Left hindlimb (tissue), 1 donor: ENCODE results near the gene WNK1.
"Not testable (repeated sequence)": the region's sequence is repeated elsewhere in the genome, so short reads cannot be mapped to it uniquely, and the experiment has no call there.

ENCODE experiments used
- DNase-seq: peaks from one replicate; pipeline ENCODE4 v3.0.0-alpha.2; 2018

WNK1 gene

DNA sequence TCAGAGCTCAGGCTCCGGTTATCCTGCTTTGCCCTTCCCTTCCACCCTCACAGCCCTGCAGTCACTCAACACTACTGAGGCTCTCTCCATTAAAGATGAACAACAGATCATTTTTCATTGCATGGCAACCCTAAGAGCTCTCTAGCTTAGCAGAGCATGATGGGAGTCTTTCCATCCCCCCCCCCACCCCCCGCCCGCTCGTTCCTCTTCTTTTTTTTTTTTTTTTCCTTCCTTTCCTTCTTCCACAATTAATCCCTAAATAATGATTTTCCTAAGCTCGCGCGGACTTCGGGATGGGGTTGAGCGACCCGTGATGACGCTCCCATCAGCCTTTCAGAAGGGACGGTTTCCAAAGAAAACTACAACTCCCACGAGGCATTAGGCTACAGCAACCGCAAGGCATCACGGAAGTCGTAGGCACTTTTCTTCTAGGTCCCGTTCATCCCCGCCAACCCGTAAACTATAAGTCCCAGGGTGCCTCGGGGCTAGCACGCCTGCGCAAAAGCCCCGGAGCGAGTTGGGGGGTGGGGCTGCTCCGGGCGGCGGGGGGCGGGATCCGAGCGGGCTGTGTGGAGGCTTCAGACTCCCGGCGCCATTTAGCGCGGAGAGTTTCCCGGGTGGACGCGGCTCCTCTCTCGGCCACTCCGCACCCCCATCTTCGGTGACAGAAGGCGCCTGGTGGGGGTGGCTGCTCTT lies at the start of gene WNK1:
TSS of gene WNK1 (plus strand) at position 581 of the 696 bp plus-strand sequence. CDS start 987 bp downstream, outside the sequence.
- peak; percentile 99 for DNase-seq

DNA sequence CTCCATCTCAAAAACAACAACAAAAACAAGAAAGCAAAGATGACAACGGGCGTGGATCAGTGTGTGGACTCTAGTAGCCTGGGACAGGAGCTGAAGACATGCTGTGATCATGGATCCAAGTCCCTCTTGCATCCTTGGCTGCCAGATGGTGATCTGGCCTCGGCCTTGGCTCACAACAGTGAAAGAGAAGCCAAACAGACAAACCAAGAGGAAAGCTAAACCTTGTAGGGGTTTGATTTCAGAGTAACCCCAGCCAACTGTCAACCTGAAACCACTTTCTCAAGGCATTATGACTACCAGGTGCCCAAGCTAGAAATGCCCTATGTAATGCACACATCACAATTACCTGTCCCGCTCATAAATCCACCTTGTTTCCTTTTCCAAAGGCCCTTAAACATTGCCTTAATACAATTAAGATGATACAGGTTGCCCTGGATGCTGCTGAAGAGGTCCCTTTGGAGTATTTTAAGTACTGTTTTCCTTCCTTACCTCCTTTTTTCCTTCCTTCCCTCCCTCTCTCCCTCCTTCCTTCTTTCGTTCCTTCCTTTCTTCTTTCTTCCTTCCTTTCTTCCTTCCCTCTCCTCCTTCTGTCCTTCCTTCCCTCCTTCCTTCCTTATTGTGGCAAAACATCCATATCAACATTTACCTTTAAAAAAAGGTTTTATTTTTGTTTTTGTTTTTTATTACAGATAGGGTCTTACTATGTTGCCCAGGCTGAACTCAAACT lies 47.7 kb upstream of the WNK1 start:
- DNase-seq = no peak

GRCh38 chr12:708084-708483 lies 44.3 kb upstream of the WNK1 start:
- not testable (repeated sequence) for DNase-seq

GRCh38 chr12:709455-710020 lies 42.8 kb upstream of the WNK1 start:
- no peak for DNase-seq

DNA sequence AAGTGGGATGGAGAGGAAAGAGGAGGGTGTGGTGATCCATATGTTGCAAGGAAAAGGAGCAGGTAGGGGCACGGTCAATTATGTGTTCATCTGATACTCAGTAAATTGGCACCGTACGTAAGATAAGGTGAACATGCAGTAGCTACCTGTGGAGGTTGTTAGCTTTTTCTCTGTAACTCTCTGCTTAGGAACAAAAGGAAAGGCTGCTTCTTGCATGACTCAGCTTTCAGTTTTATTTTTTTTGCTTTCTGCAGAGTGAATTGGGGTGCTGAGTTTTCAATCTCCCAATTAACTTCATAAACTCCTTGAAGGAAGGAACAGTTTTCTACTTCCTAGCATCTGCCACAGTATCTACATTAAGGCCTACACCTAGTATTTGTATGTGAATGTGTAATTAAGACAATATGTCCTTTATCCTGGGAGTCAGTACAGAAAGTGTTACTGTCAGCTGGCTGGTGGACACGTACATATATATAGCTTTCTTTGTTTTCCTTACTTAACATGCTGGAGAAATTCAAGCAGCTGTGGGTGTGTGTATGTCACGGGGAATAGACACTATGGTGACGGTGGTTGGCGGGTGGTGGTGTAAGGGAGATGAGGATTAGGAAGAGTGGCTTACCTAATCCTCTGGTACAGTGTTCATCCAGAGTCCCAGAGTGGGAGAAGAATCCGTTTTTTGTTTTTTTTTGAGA lies 40.1 kb upstream of the WNK1 start:
- DNase-seq = peak; percentile 54

DNA sequence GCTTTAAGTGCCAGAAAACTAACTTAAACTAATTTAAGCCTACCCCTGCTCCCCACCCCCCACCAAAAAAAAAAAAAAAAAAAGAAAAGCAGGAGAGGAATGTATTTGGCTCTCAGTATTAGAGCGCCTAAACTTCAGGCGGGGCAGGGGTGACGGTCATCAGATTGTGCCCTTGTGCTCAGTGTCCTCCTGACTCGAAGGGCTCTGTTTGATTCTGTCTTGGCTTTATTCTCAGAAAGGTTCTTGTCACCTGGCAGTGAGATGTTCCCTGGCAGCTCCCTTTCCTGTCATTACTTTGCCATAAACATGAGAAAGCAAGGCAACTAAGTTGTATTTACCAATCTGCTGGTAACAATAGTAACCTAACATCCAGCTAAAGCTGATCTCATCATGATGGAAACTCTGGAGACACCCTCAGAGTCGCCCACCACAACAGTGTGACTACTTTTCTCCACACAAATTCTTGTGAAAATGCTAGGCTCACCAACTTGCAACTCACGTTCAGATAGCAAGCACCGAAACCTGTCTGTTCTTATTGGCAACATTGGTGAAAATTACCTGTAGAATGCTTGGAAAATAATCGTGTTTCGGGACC lies 39.0 kb upstream of the WNK1 start:
- DNase-seq = no peak

DNA sequence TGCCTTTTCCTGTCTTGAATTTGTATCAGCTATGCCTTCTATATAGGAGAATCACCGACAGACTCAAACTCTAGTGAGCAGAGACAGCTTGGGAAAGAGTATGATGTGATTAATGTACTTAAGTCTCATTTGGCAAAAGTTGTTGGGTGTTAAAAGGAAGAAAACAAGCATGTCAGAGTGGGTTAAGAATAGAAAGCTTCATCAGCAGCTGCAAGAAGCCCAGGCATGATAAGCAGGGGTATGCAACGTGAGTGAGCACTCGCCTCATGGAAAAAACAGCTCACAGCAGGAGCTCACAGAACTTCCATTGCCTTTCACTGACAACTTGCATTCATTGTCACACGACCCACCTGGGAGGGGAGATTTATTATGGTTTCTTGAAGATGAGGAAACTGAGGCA lies 35.9 kb upstream of the WNK1 start:
- DNase-seq = no peak

GRCh38 chr12:718756-719102 lies 33.6 kb upstream of the WNK1 start:
- no peak for DNase-seq

- DNase-seq = no peak
These were observed 32.0 kb upstream of the WNK1 start for GRCh38 chr12:720231-720941.

DNA sequence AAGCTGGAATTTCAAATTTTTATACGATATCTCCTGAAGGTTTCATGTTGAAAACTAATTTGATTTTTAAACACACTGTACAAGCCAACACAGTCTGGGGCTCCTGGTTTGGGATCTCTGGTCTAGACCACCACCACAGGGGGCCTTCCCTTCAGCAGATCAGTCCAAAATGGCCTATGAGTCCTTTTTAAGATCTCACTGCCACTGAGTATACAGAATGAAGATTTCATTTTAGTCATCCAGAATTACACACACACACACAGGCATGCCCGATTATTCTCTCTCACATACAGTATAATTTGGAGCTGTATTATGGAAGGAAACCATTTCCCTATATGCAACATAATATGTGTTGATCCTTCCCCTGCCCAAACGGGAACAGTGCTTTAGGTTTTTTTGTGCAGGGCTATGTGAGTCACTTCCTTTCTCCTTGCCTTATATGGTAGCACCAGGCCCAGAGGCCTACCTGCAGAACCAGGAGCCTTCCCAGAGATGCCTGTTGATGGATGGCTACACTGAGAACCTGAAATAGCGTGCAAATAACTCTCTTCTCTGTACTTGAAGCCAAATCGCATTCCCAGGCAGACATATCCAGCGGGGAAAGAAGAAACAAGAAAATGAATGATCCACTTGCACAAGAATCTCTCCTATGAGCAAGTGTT lies 28.1 kb upstream of the WNK1 start:
- no peak for DNase-seq

DNA sequence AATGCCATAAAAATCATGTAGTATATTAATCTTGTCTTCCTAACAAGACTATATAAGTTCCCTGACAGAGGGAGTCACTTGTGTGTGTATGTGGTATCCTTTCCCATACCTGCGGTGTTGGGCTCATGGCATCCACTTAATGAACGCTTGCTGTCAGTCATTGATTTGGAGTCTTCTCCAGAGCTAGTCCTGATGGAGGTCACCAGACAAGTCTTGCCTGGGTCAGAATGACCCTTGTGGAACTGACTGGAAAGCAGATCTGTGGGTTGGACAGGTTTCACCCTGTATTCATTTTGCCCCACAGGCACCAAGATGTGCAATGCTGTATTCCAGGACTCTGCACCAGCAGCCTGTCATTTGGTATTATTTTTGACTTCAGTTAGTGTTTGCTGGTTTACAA lies 27.3 kb upstream of the WNK1 start:
- no peak for DNase-seq

GRCh38 chr12:726281-727140 lies 25.9 kb upstream of the WNK1 start:
- DNase-seq = no peak

GRCh38 chr12:727321-727720 lies 25.1 kb upstream of the WNK1 start:
- DNase-seq = no peak

GRCh38 chr12:728781-729180 lies 23.6 kb upstream of the WNK1 start:
- DNase-seq = no peak

GRCh38 chr12:729221-729620 lies 23.2 kb upstream of the WNK1 start:
- DNase-seq = no peak

- DNase-seq = no peak
These were observed 21.8 kb upstream of the WNK1 start for GRCh38 chr12:730550-730949.

GRCh38 chr12:737122-737739 lies 15.1 kb upstream of the WNK1 start:
- no peak for DNase-seq

GRCh38 chr12:738712-739111 lies 13.7 kb upstream of the WNK1 start:
- DNase-seq = no peak

DNA sequence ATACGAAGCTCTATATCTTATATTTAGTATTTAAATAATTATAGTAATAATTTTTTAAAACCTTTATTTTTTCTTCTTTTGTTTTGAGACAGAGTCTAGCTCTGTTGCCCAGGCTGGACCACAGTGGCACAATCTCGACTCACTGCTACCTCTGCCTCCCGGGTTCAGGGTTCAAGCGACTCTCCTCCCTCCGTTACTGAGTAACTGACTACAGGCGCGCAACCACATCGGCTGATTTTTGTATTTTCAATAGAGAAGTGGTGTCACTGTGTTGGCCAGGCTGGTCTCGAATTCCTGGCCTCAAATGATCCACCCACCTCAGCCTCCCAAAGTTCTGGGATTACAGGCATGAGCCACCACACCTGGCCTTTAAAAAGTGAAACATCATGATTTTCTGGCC lies 13.0 kb upstream of the WNK1 start:
- no peak for DNase-seq

- no peak for DNase-seq
These were observed 11.5 kb upstream of the WNK1 start for GRCh38 chr12:740921-741320.
